Measurements from ENCODE around the gene MTERF2. TPM values are rescaled to one million over a fixed set of nuclear protein-coding genes. Genes with fewer than 3 reads are reported as not detected.

Gene MTERF2
- total and polyA plus RNA-seq, 2 of the 13 experiments (the other 11 are each of a cell fraction or from before 2014, with no cell fraction given): 8.0 to 11.6 TPM

- no peak for TF ChIP-seq ZHX2 (IDR thresholded peaks at IDR 0.05; ENCODE audit: low read depth)
- no peak for TF ChIP-seq ZHX2 (CRISPR knock-in tag; IDR thresholded peaks at IDR 0.05; ENCODE audit: borderline replicate concordance)
- no peak for TF ChIP-seq KLF13 (CRISPR knock-in tag; IDR thresholded peaks at IDR 0.05)
These were observed 25.9 kb upstream of the MTERF2 start (continued) for GRCh38 chr12:107012736-107013425.

- Histone ChIP-seq H3K4me1 (ENCODE audit: insufficient read depth, low read length) (no peaks in the 10 kb centered on the region), H3K27me3 (ENCODE audit: control insufficient read depth in 1 of 2, insufficient read depth in 2 of 2, low read length in 2 of 2) (no peaks in the 10 kb centered on the region), H3K4me3 (replicated peaks in 1 of 3; ENCODE audit: insufficient read depth in 1 of 3, low read depth in 2 of 3, low read length in 3 of 3) (no peak overlapping the region), H4K20me1 (ENCODE audit: insufficient read depth, low read length) (no peaks in the 10 kb centered on the region), H3K4me2 (ENCODE audit: low read depth, low read length) (no peak overlapping the region), H3K27ac (ENCODE audit: extremely low read length, insufficient read depth, low read length) (no peak overlapping the region), H3K79me2 (ENCODE audit: insufficient read depth, low read length) (no peaks in the 10 kb centered on the region), H3K9ac (ENCODE audit: insufficient read depth, low read depth, low read length) (no peak overlapping the region), H3K9me3 (ENCODE audit: low read length) (no peaks in the 10 kb centered on the region), H2AFZ (ENCODE audit: low read length) (no peak overlapping the region), H3K36me3 (replicated peaks in 1 of 2; ENCODE audit: control insufficient read depth in 1 of 2, insufficient read depth in 2 of 2, low read length in 2 of 2) (no peaks in the 10 kb centered on the region; a peak in 2 of 5 replicates)
- no peak for DNase-seq (ENCODE audit: low spot score)
- WGBS (ENCODE audit: low lambda C conversion rate): 89% methylated on average over 2 of the region's 2 CpGs
- in situ Hi-C loops (cut with HindIII; ENCODE audit: extremely low pct_ligation_motif_present, low pct_unique_long_range_greater_than_20kb): no loop called here
- ChIA-PET POLR2A (no interaction called here), CTCF (ENCODE audit: low intra/inter-chr PET ratio, low total read pairs) (no interaction called here)
- FAIRE-seq: no peak
- intact Hi-C loops (cut with micrococcal nuclease; ENCODE audit: unreplicated experiment): no loop called here
- ATAC-seq: no peak
- no TSS peak for BruUV-seq (replicated peaks)
- TF ChIP-seq FOXP1 (IDR thresholded peaks at IDR 0.05): no peak
- TF ChIP-seq FOXP1 (CRISPR knock-in tag; IDR thresholded peaks at IDR 0.05): no peak
- no peak for TF ChIP-seq PHF5A (CRISPR knock-in tag; IDR thresholded peaks at IDR 0.05; ENCODE audit: low read depth, unreplicated experiment)
- no peak for TF ChIP-seq ZNF776 (CRISPR knock-in tag; IDR thresholded peaks at IDR 0.05)
- no peak for TF ChIP-seq ZNF616 (CRISPR knock-in tag; IDR thresholded peaks at IDR 0.05; ENCODE audit: low read depth)
- no peak for TF ChIP-seq THAP9 (CRISPR knock-in tag; IDR thresholded peaks at IDR 0.05; ENCODE audit: borderline replicate concordance)
- no peak for TF ChIP-seq ZNF143 (CRISPR knock-in tag; IDR thresholded peaks at IDR 0.05)
- TF ChIP-seq ZNF740 (CRISPR knock-in tag; IDR thresholded peaks at IDR 0.05): no peak
- TF ChIP-seq TSC22D2 (CRISPR knock-in tag; IDR thresholded peaks at IDR 0.05; ENCODE audit: borderline replicate concordance): no peak
- no peak for TF ChIP-seq ZNF234 (CRISPR knock-in tag; conservative IDR thresholded peaks at IDR 0.05)
- no peak for TF ChIP-seq NONO (IDR thresholded peaks at IDR 0.05)
- no peak for TF ChIP-seq NONO (CRISPR knock-in tag; conservative IDR thresholded peaks at IDR 0.05)
These were observed 24.6 kb upstream of the MTERF2 start for GRCh38 chr12:107011519-107011918.
